Lower lobe of right lung (tissue), 2 donors: ENCODE data around the gene THSD4. TPM values are rescaled to one million over a fixed set of nuclear protein-coding genes. Genes with fewer than 3 reads are reported as not detected.

Experiments
- ATAC-seq, 2 donors: fragments of 200-7000 bp; cut with Tn5 transposase; one replicate each; pipeline ENCODE4 v1.9.1; 2020 to 2022; ENCODE audit warnings: mild to moderate bottlenecking in 2 of 2, moderate library complexity in 2 of 2
- DNase-seq: peaks from one replicate; pipeline ENCODE4 v3.0.0-alpha.2; 2020
- H3K27ac ChIP-seq: fragments of 200-600 bp; one replicate; pipeline ENCODE4 v1.8.0; 2022
- H3K27me3 ChIP-seq: fragments of 200-600 bp; one replicate; pipeline ENCODE4 v1.8.0; 2022; ENCODE audit warnings: low read depth
- H3K36me3 ChIP-seq: fragments of 200-600 bp; one replicate; pipeline ENCODE4 v1.8.0; 2022; ENCODE audit warnings: mild to moderate bottlenecking
- H3K4me1 ChIP-seq: fragments of 200-600 bp; one replicate; pipeline ENCODE4 v1.8.0; 2022
- H3K4me3 ChIP-seq: fragments of 200-600 bp; one replicate; pipeline ENCODE4 v1.8.0; 2022; ENCODE audit warnings: mild to moderate bottlenecking
- H3K9me3 ChIP-seq: fragments of 200-600 bp; one replicate; pipeline ENCODE4 v1.8.0; 2022
- CTCF ChIP-seq: fragments of 200-600 bp; IDR thresholded peaks from one replicate; pipeline ENCODE4 v1.8.0; 2022; ENCODE audit warnings: antibody characterized with exemption, mild to moderate bottlenecking
- intact Hi-C: fragments of 100-400 bp; cut with DNase I; formaldehyde crosslinking; loops from one replicate; pipeline ENCODE4 v1.11.0; 2022
- total RNA-seq: library from RNA; stranded (reverse); fragmentation: NEBNext Ultra II Directional; extraction: Animal tissue kit (Norgen Biotek cat#: 25700); gene quantifications from one replicate; pipeline ENCODE4 v1.2.1, GENCODE V29; 2021
- donor health status: DM: no; HTN: yes; CAD: no; lungs with severe emphysema.

The THSD4 gene
- total RNA-seq, 1 donor from 2014 or later: 18.2 TPM

- intact Hi-C loops: no loop called here
- no peak for DNase-seq
- TF ChIP-seq CTCF: no peak
- Histone ChIP-seq H3K4me1 (peaks cover 14% of the 10 kb centered on the region), H3K36me3 (no peaks in the 10 kb centered on the region), H3K27ac (peak overlapping the region; percentile 61), H3K4me3 (no peak overlapping the region), H3K27me3 (no peaks in the 10 kb centered on the region), H3K9me3 (no peaks in the 10 kb centered on the region)
- ATAC-seq: peak; percentile 66 to 72
Measured at GRCh38 chr15:71294911-71295602, 179.8 kb downstream of the THSD4 start.

- Histone ChIP-seq H3K9me3 (no peaks in the 10 kb centered on the region), H3K27ac (no peak overlapping the region), H3K4me3 (no peak overlapping the region), H3K27me3 (no peaks in the 10 kb centered on the region), H3K36me3 (no peaks in the 10 kb centered on the region), H3K4me1 (peaks cover 14% of the 10 kb centered on the region)
- ATAC-seq: no peak
- no peak for DNase-seq
- intact Hi-C loops: no loop called here
- no peak for TF ChIP-seq CTCF
Measured at GRCh38 chr15:71295603-71296314, 180.5 kb downstream of the THSD4 start.

- peaks cover 14% of the 10 kb centered on the region for H3K4me1 ChIP-seq
- no peak overlapping the region for H3K27ac ChIP-seq
- ATAC-seq (no peak), DNase-seq (no peak)
- H3K27me3 ChIP-seq: no peaks in the 10 kb centered on the region
- no peak for TF ChIP-seq CTCF
- H3K36me3 ChIP-seq: no peaks in the 10 kb centered on the region
- no peak overlapping the region for H3K4me3 ChIP-seq
- intact Hi-C loops: no loop called here
- H3K9me3 ChIP-seq: no peaks in the 10 kb centered on the region
Measured at GRCh38 chr15:71296315-71296679, 181.0 kb downstream of the THSD4 start.

- no peaks in the 10 kb centered on the region for H3K36me3 ChIP-seq
- H3K9me3 ChIP-seq: no peaks in the 10 kb centered on the region
- ATAC-seq (no peak), DNase-seq (no peak)
- no peaks in the 10 kb centered on the region for H3K27me3 ChIP-seq
- no peaks in the 10 kb centered on the region for H3K4me1 ChIP-seq
- intact Hi-C loops: no loop called here
- TF ChIP-seq CTCF: no peak
- no peak overlapping the region for H3K4me3 ChIP-seq
- H3K27ac ChIP-seq: no peak overlapping the region
Measured at GRCh38 chr15:71301958-71302621, 186.8 kb downstream of the THSD4 start.

GRCh38 chr15:71302861-71303410, 187.7 kb downstream of the THSD4 start:
- no peaks in the 10 kb centered on the region for H3K27me3 ChIP-seq
- no peaks in the 10 kb centered on the region for H3K36me3 ChIP-seq
- intact Hi-C loops: no loop called here
- no peak for TF ChIP-seq CTCF
- no peaks in the 10 kb centered on the region for H3K4me1 ChIP-seq
- no peak overlapping the region for H3K27ac ChIP-seq
- no peak overlapping the region for H3K4me3 ChIP-seq
- ATAC-seq (no peak), DNase-seq (no peak)
- no peaks in the 10 kb centered on the region for H3K9me3 ChIP-seq
